ENCODE results near the gene LRP10.

- no peak for TF ChIP-seq POLR2A (IDR thresholded peaks at IDR 0.05; ENCODE audit: low read depth, low read length)
- TF ChIP-seq CTCF (conservative IDR thresholded peaks at IDR 0.05; ENCODE audit: low read depth, low read length): no peak
- TF ChIP-seq CEBPB (IDR thresholded peaks at IDR 0.05; ENCODE audit: low read depth, low read length): no peak
- TF ChIP-seq ELK1 (IDR thresholded peaks at IDR 0.05; ENCODE audit: borderline replicate concordance, low read depth, low read length): no peak
- no peak for TF ChIP-seq USF2 (IDR thresholded peaks at IDR 0.05; ENCODE audit: low read depth, low read length)
- no peak for TF ChIP-seq RAD21 (IDR thresholded peaks at IDR 0.05; ENCODE audit: low read length)
- TF ChIP-seq MAFK (IDR thresholded peaks at IDR 0.05; ENCODE audit: low read depth, low read length): no peak
- TF ChIP-seq NFE2L2 (IDR thresholded peaks at IDR 0.05; ENCODE audit: low read depth, low read length): no peak
Measured at GRCh38 chr14:22864979-22865378, 6.6 kb upstream of the LRP10 start.
